Stomach (tissue), 9 donors: ENCODE measurements around the gene GVQW3. TPM values are rescaled to one million over a fixed set of nuclear protein-coding genes. Genes with fewer than 3 reads are reported as not detected.

Experiments
- DNase-seq, 2 donors: peaks; one replicate each; pipeline versions ENCODE4 v3.0.0 to v3.0.0-alpha.2; 2013 to 2019
- H3K27ac ChIP-seq, 5 donors: fragments of 200-600 bp in 4 of 5; sonication (generic) in 4 of 5; one replicate each; pipeline ENCODE4 v1.5.1; 2013 to 2019; ENCODE audit warnings: mild to moderate bottlenecking in 1 of 5, moderate library complexity in 1 of 5
- H3K27me3 ChIP-seq, 3 donors: fragments of 200-600 bp; sonication (generic); one replicate each; pipeline ENCODE4 v1.5.1; 2017 to 2019; ENCODE audit warnings: mixed run types in 1 of 3
- H3K36me3 ChIP-seq, 4 donors: fragments of 200-600 bp; sonication (generic); 1 replicate in 3 of 4; 2 replicates in 1 of 4; pipeline ENCODE4 v1.5.1; 2016 to 2019
- H3K4me1 ChIP-seq, 4 donors: fragments of 200-600 bp; sonication (generic); one replicate each; pipeline ENCODE4 v1.5.1; 2016 to 2019
- H3K4me3 ChIP-seq, 4 donors: fragments of 200-600 bp; sonication (generic) in 3 of 4; one replicate each; pipeline ENCODE4 v1.5.1; 2016 to 2019; ENCODE audit warnings: mild to moderate bottlenecking in 1 of 4
- H3K9me3 ChIP-seq, 4 donors: fragments of 200-600 bp; sonication (generic); one replicate each; pipeline ENCODE4 v1.5.1; 2016 to 2019
- CTCF ChIP-seq, 7 experiments: fragments of 450-650 bp in 4 of 7; fragments of 200-600 bp in 3 of 7; sonication (generic) in 3 of 7; IDR thresholded peaks; one replicate each; pipeline ENCODE4 v1.5.1; 2016 to 2019; ENCODE audit warnings: antibody characterized with exemption in 7 of 7, control low read depth in 2 of 7, mild to moderate bottlenecking in 1 of 7
- EP300 ChIP-seq: sonication (generic); formaldehyde crosslinking; IDR thresholded peaks from one replicate; pipeline ENCODE4 v1.6.1; 2017; ENCODE audit warnings: antibody characterized with exemption
- POLR2A ChIP-seq, 4 donors: fragments of 450-650 bp; IDR thresholded peaks; one replicate each; pipeline ENCODE4 v1.6.1; 2016; ENCODE audit warnings: antibody characterized with exemption in 4 of 4, control low read depth in 2 of 4, mild to moderate bottlenecking in 1 of 4, moderate library complexity in 1 of 4
- POLR2AphosphoS5 ChIP-seq, 3 donors: sonication (generic); formaldehyde crosslinking; IDR thresholded peaks; one replicate each; pipeline ENCODE4 v1.6.1; 2016; ENCODE audit warnings: antibody characterized with exemption in 3 of 3
- WGBS, 5 donors: extraction: QIAGEN DNeasy Blood & Tissue Kit in 3 of 5; methylation state at CpG; one replicate each; pipeline versions ENCODE4 v1.1.5 to v1.1.7; 2013 to 2018; 5-methylcytosine and 5-hydroxymethylcytosine counted together
- intact Hi-C: fragments of 100-400 bp; cut with DNase I; formaldehyde crosslinking; loops from one replicate; pipeline ENCODE4 v1.15.1; 2023; ENCODE audit warnings: low total_unique reads
- polyA plus RNA-seq, 3 donors: library from polyadenylated mRNA; stranded (reverse); fragments of 200-250 nt; gene quantifications; one replicate each; pipeline ENCODE4 v1.2.3, GENCODE V29; 2013
- total RNA-seq, 5 donors: library from RNA; depleted of rRNA; stranded (reverse); fragments of >200 nt; gene quantifications; one replicate each; pipeline versions ENCODE4 v1.1.0 to v1.2.3, GENCODE V29; 2014 to 2016
- donor health status: healthy with polysubstance abuse.
- donor health status: Bipolar disorder and iron deficiency.
- donor health status: healthy.

GVQW3 gene
- total and polyA plus RNA-seq, 8 donors: 0.15 to 24.1 (median 2.0) TPM; not detected in 1

DNA sequence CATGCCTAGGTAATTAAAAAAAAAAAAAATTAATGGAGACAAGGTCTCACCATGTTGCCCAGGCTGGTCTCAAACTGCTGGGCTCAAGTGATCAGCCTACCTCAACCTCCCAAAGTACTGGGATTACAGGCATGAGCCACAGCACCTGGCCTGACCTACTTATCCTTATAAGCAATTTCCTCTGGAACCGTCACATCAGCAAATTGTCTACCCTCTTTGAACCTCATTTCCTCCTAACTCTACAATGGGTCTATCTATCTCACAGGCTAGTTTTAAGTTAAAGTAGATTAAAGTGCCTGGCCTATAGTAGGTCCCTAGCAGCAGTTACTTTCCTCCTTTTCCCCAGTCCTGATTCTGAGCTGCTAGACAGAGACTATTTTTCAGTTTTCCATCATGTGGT is 43.7 kb upstream of the GVQW3 start:
- Histone ChIP-seq H3K9me3 (peaks cover 2 to 15% (median 8%) of the 10 kb centered on the region in 4 donors), H3K4me3 (no peak overlapping the region), H3K36me3 (no peaks in the 10 kb centered on the region), H3K27me3 (no peaks in the 10 kb centered on the region), H3K4me1 (no peaks in the 10 kb centered on the region), H3K27ac (no peak overlapping the region)
- DNase-seq: no peak
- intact Hi-C loops: no loop called here
- WGBS, 5 donors: 76 to 90% (median 79%) methylated on average over 1 of the region's 1 CpG
- TF ChIP-seq POLR2AphosphoS5 (IDR thresholded peaks at IDR 0.05) (no peak), POLR2A (IDR thresholded peaks at IDR 0.05) (no peak), CTCF (IDR thresholded peaks at IDR 0.05) (no peak), EP300 (no peak)

DNA sequence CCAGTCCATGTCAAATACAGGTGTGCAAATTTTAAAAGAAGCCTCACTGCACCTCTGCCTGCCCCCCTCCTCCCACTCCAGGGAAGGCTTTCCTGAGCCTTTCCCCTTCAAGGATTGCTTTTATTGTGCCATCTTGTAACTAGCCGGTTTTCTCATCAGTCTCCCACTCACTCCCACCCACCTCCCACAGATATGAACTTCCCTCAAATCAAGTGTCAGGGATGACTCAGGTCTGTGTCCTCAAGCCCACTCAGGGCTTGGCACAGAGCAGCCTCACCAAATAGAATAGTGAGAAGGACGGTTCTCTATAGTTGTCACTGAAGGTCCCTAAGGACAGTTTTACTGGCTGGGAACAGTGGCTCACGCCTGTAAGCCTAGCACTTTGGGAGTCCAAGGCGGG is 43.2 kb upstream of the GVQW3 start:
- no peak for TF ChIP-seq POLR2AphosphoS5 (IDR thresholded peaks at IDR 0.05)
- no peak for TF ChIP-seq POLR2A (IDR thresholded peaks at IDR 0.05)
- TF ChIP-seq EP300: no peak
- no peak for TF ChIP-seq CTCF (IDR thresholded peaks at IDR 0.05)
- no peak overlapping the region for H3K4me3 ChIP-seq
- H3K9me3 ChIP-seq: peaks cover 2 to 15% (median 8%) of the 10 kb centered on the region in 4 donors
- H3K4me1 ChIP-seq: no peaks in the 10 kb centered on the region
- intact Hi-C loops: no loop called here
- no peaks in the 10 kb centered on the region for H3K27me3 ChIP-seq
- no peaks in the 10 kb centered on the region for H3K36me3 ChIP-seq
- H3K27ac ChIP-seq: peak overlapping the region in 1 of 5 donors; percentile 11
- 82 to 90% (median 86%) methylated on average over 4 of the region's 4 CpGs for WGBS, 5 donors
- DNase-seq: no peak

GRCh38 chr11:76339221-76339620 is 41.9 kb upstream of the GVQW3 start:
- intact Hi-C loops: no loop called here

GRCh38 chr11:76347466-76347865 is 33.7 kb upstream of the GVQW3 start:
- Histone ChIP-seq H3K9me3 (no peaks in the 10 kb centered on the region), H3K4me3 (no peak overlapping the region), H3K27ac (no peak overlapping the region), H3K27me3 (no peaks in the 10 kb centered on the region), H3K36me3 (peaks cover 0 to 37% (median 30%) of the 10 kb centered on the region in 4 donors), H3K4me1 (no peaks in the 10 kb centered on the region)
- DNase-seq: peak in 1 of 2 donors; percentile 26
- intact Hi-C loops: no loop called here
- 34 to 47% (median 46%) methylated on average over 2 of the region's 2 CpGs for WGBS, 5 donors
- TF ChIP-seq POLR2A (IDR thresholded peaks at IDR 0.05): no peak
- TF ChIP-seq POLR2AphosphoS5 (IDR thresholded peaks at IDR 0.05): no peak
- TF ChIP-seq EP300: no peak
- TF ChIP-seq CTCF (IDR thresholded peaks at IDR 0.05): no peak

More at GRCh38 chr11:76339221-76339620, 41.9 kb upstream of the GVQW3 start:
- DNase-seq: peak in 1 of 2 donors; percentile 84
- Histone ChIP-seq H3K27me3 (no peaks in the 10 kb centered on the region), H3K27ac (peak overlapping the region in 2 of 5 donors; percentile 11 to 36), H3K36me3 (no peaks in the 10 kb centered on the region), H3K4me3 (no peak overlapping the region), H3K4me1 (no peaks in the 10 kb centered on the region), H3K9me3 (peaks cover 2 to 15% (median 8%) of the 10 kb centered on the region in 4 donors)
- TF ChIP-seq CTCF (IDR thresholded peaks at IDR 0.05): no peak
- TF ChIP-seq EP300: no peak
- TF ChIP-seq POLR2AphosphoS5 (IDR thresholded peaks at IDR 0.05): no peak
- TF ChIP-seq POLR2A (IDR thresholded peaks at IDR 0.05): no peak
- 45 to 76% (median 61%) methylated on average over 6 of the region's 6 CpGs for WGBS, 5 donors
